GM12892 (cell line): ENCODE results near the gene KAT6B.

Experiments
- POLR2A ChIP-seq: IDR thresholded peaks from 2 replicates; pipeline ENCODE4 v1.6.1; 2011; ENCODE audit warnings: low read depth, low read length, control low read depth
- POLR2AphosphoS5 ChIP-seq: IDR thresholded peaks from 2 replicates; pipeline ENCODE4 v1.6.1; 2011; ENCODE audit warnings: low read depth, low read length, control low read depth

GRCh38 chr10:75012471-75012870, 186.1 kb downstream of the KAT6B start:
- peak; percentile 50; the same call in 1 of the 2 replicates for TF ChIP-seq POLR2AphosphoS5
- no peak for TF ChIP-seq POLR2A
